ENCODE results near the gene VWA3A. TPM values are rescaled to one million over a fixed set of nuclear protein-coding genes. Genes with fewer than 3 reads are reported as not detected.

Gene VWA3A
- total and polyA plus RNA-seq, 7 donors, result 0.03 to 0.15 (median 0.12) TPM; not detected in 4

- H3K4me1 ChIP-seq, result no peaks in the 10 kb centered on the region
- DNase-seq, result no peak
- no peaks in the 10 kb centered on the region for H3K9me3 ChIP-seq
- 57 to 83% (median 58%) methylated on average over 3 of the region's 3 CpGs for WGBS, 3 donors
- no peaks in the 10 kb centered on the region for H3K36me3 ChIP-seq (ENCODE audit: insufficient read depth in 1 of 2, low read depth in 1 of 2)
- intact Hi-C loops (cut with DNase I), result no loop called here
- no peak for TF ChIP-seq CTCF (IDR thresholded peaks at IDR 0.05)
- H3K4me3 ChIP-seq, result no peak overlapping the region
- ATAC-seq, result no peak
- H3K27me3 ChIP-seq (ENCODE audit: insufficient read depth in 3 of 3, low read length in 2 of 3), result no peaks in the 10 kb centered on the region
- H3K27ac ChIP-seq, result no peak overlapping the region
These were observed 28.1 kb downstream of the VWA3A start for GRCh38 chr16:22120440-22120839.

- no peak for DNase-seq
- no peak for ATAC-seq
- Histone ChIP-seq H3K27me3 (ENCODE audit: insufficient read depth in 3 of 3, low read length in 2 of 3) (no peaks in the 10 kb centered on the region), H3K9me3 (no peaks in the 10 kb centered on the region), H3K4me3 (no peak overlapping the region), H3K27ac (no peak overlapping the region), H3K4me1 (no peaks in the 10 kb centered on the region), H3K36me3 (ENCODE audit: insufficient read depth in 1 of 2, low read depth in 1 of 2) (no peaks in the 10 kb centered on the region)
- intact Hi-C loops (cut with DNase I), result no loop called here
- no peak for TF ChIP-seq CTCF (IDR thresholded peaks at IDR 0.05)
These were observed 29.9 kb downstream of the VWA3A start for GRCh38 chr16:22122239-22122638.

- H3K9me3 ChIP-seq, result no peaks in the 10 kb centered on the region
- H3K4me3 ChIP-seq, result no peak overlapping the region
- H3K27ac ChIP-seq, result no peak overlapping the region
- no peaks in the 10 kb centered on the region for H3K36me3 ChIP-seq (ENCODE audit: insufficient read depth in 1 of 2, low read depth in 1 of 2)
- intact Hi-C loops (cut with DNase I), result no loop called here
- no peaks in the 10 kb centered on the region for H3K27me3 ChIP-seq (ENCODE audit: insufficient read depth in 3 of 3, low read length in 2 of 3)
- 33 to 53% (median 39%) methylated on average over 3 of the region's 3 CpGs for WGBS, 3 donors
- no peaks in the 10 kb centered on the region for H3K4me1 ChIP-seq
- no peak for TF ChIP-seq CTCF (IDR thresholded peaks at IDR 0.05)
- ATAC-seq, result no peak
- no peak for DNase-seq
These were observed 30.8 kb downstream of the VWA3A start for GRCh38 chr16:22123146-22123545.

- 95 to 97% (median 96%) methylated on average over 7 of the region's 7 CpGs for WGBS, 3 donors
- ATAC-seq (no peak), DNase-seq (no peak)
- H3K27ac ChIP-seq, result no peak overlapping the region
- no peaks in the 10 kb centered on the region for H3K36me3 ChIP-seq (ENCODE audit: insufficient read depth in 1 of 2, low read depth in 1 of 2)
- H3K9me3 ChIP-seq, result no peaks in the 10 kb centered on the region
- no peaks in the 10 kb centered on the region for H3K4me1 ChIP-seq
- H3K4me3 ChIP-seq, result no peak overlapping the region
- intact Hi-C loops (cut with DNase I), result no loop called here
- H3K27me3 ChIP-seq (ENCODE audit: insufficient read depth in 3 of 3, low read length in 2 of 3), result no peaks in the 10 kb centered on the region
- no peak for TF ChIP-seq CTCF (IDR thresholded peaks at IDR 0.05)
These were observed 31.6 kb downstream of the VWA3A start for GRCh38 chr16:22123759-22124490.

All from psoas muscle (tissue), 8 donors.